Astrocyte (in vitro differentiated cells and primary cell): Measurements from ENCODE around the gene NCOR2. TPM values are rescaled to one million over a fixed set of nuclear protein-coding genes. Genes with fewer than 3 reads are reported as not detected.
A peak's percentile ranks its signal among the peaks of the same experiment; 100 is the strongest.

Source experiments
- DNase-seq: peaks from one replicate; pipeline ENCODE4 v3.0.0-alpha.2; 2010; ENCODE audit warnings: low read depth
- FAIRE-seq: peaks from 2 replicates; lab custom pipeline; 2011; peaks lifted over from hg19 to GRCh38; lab: Jason Lieb, UNC
- H2AFZ ChIP-seq: 2 replicates; pipeline ENCODE4 v1.6.0; 2012; ENCODE audit warnings: low read depth, low read length, inconsistent platforms
- H3K27ac ChIP-seq: 2 replicates; pipeline ENCODE4 v1.5.1; 2011; ENCODE audit warnings: low read depth, low read length, inconsistent platforms
- H3K27me3 ChIP-seq: 2 replicates; pipeline ENCODE4 v1.6.0; 2011; ENCODE audit warnings: low read length, inconsistent platforms; ENCODE audit not compliant: insufficient read depth
- H3K36me3 ChIP-seq: 2 replicates; pipeline ENCODE4 v1.5.1; 2011; ENCODE audit warnings: low read length, inconsistent platforms; ENCODE audit not compliant: insufficient read depth
- H3K4me1 ChIP-seq: 2 replicates; pipeline ENCODE4 v1.5.1; 2011; ENCODE audit warnings: low read length, inconsistent platforms; ENCODE audit not compliant: insufficient read depth
- H3K4me2 ChIP-seq: 2 replicates; pipeline ENCODE4 v1.6.0; 2012; ENCODE audit warnings: low read length, inconsistent platforms
- H3K4me3 ChIP-seq: 2 replicates; pipeline ENCODE4 v1.5.1; 2011; ENCODE audit warnings: low read depth, mild to moderate bottlenecking, low read length, inconsistent platforms; ENCODE audit not compliant: insufficient read depth
- H3K79me2 ChIP-seq: 2 replicates; pipeline ENCODE4 v1.6.0; 2012; ENCODE audit warnings: mild to moderate bottlenecking, low read length, inconsistent platforms; ENCODE audit not compliant: insufficient read depth
- H3K9ac ChIP-seq: 2 replicates; pipeline ENCODE4 v1.6.0; 2012; ENCODE audit warnings: mild to moderate bottlenecking, low read length, inconsistent platforms
- H3K9me3 ChIP-seq: 2 replicates; pipeline ENCODE4 v1.5.1; 2012; ENCODE audit warnings: low read depth, mild to moderate bottlenecking, low read length, inconsistent platforms; ENCODE audit not compliant: insufficient read depth
- H4K20me1 ChIP-seq: 2 replicates; pipeline ENCODE4 v1.6.0; 2012; ENCODE audit warnings: low read length, inconsistent platforms; ENCODE audit not compliant: insufficient read depth
- H3K27ac Mint-ChIP-seq: one replicate; pipeline ENCODE4 v1.8.0; 2021; ENCODE audit warnings: mild to moderate bottlenecking, mixed read lengths; ENCODE audit not compliant: unreplicated experiment
- H3K27me3 Mint-ChIP-seq: one replicate; pipeline ENCODE4 v1.8.0; 2021; ENCODE audit warnings: low read depth, mixed read lengths; ENCODE audit not compliant: unreplicated experiment
- H3K36me3 Mint-ChIP-seq: one replicate; pipeline ENCODE4 v1.8.0; 2021; ENCODE audit warnings: low read depth, mixed read lengths; ENCODE audit not compliant: unreplicated experiment
- H3K4me1 Mint-ChIP-seq: one replicate; pipeline ENCODE4 v1.8.0; 2021; ENCODE audit warnings: low read depth, mixed read lengths; ENCODE audit not compliant: unreplicated experiment
- H3K4me3 Mint-ChIP-seq: one replicate; pipeline ENCODE4 v1.8.0; 2021; ENCODE audit warnings: mild to moderate bottlenecking, moderate library complexity, mixed read lengths; ENCODE audit not compliant: unreplicated experiment
- H3K9me3 Mint-ChIP-seq: one replicate; pipeline ENCODE4 v1.8.0; 2021; ENCODE audit warnings: mild to moderate bottlenecking, mixed read lengths; ENCODE audit not compliant: unreplicated experiment
- CTCF ChIP-seq: IDR thresholded peaks from 2 replicates; pipeline ENCODE4 v1.5.1; 2011; ENCODE audit warnings: low read depth, mild to moderate bottlenecking, inconsistent platforms, low read length, moderate library complexity; ENCODE audit not compliant: insufficient read depth
- EZH2 ChIP-seq: IDR thresholded peaks from 2 replicates; pipeline ENCODE4 v1.6.1; 2012; ENCODE audit warnings: mild to moderate bottlenecking, low read length, inconsistent platforms; ENCODE audit not compliant: insufficient read depth
- total RNA-seq: library from RNA; stranded (reverse); gene quantifications from 2 replicates; pipeline ENCODE4 v1.2.1, GENCODE V29; 2021

The NCOR2 gene
- total RNA-seq, 1 donor from 2014 or later, result 425 TPM

GRCh38 chr12:124590447-124590846 lies 23.0 kb upstream of the NCOR2 start:
- Mint-ChIP-seq H3K4me3 (no peak overlapping the region), H3K4me1 (peaks cover 5% of the 10 kb centered on the region), H3K27me3 (peaks cover 4% of the 10 kb centered on the region), H3K36me3 (peaks cover 4% of the 10 kb centered on the region), H3K27ac (no peak overlapping the region), H3K9me3 (peaks cover 18% of the 10 kb centered on the region)
- Histone ChIP-seq H3K27ac (no peak overlapping the region), H4K20me1 (no peaks in the 10 kb centered on the region), H3K4me3 (no peak overlapping the region), H3K4me2 (no peak overlapping the region), H3K9me3 (peaks cover 11% of the 10 kb centered on the region), H3K4me1 (peaks cover 22% of the 10 kb centered on the region), H2AFZ (no peak overlapping the region), H3K27me3 (no peaks in the 10 kb centered on the region), H3K36me3 (no peaks in the 10 kb centered on the region), H3K9ac (no peak overlapping the region), H3K79me2 (no peaks in the 10 kb centered on the region)
- FAIRE-seq, result no peak
- TF ChIP-seq CTCF (no peak), EZH2 (no peak)
- no peak for DNase-seq

GRCh38 chr12:124588751-124589267 lies 21.4 kb upstream of the NCOR2 start:
- DNase-seq, result peak; percentile 81
- Mint-ChIP-seq H3K27ac (peak overlapping the region; percentile 84), H3K27me3 (peaks cover 1% of the 10 kb centered on the region), H3K9me3 (peaks cover 16% of the 10 kb centered on the region), H3K4me1 (peaks cover 5% of the 10 kb centered on the region), H3K36me3 (peaks cover 4% of the 10 kb centered on the region), H3K4me3 (no peak overlapping the region)
- Histone ChIP-seq H3K4me1 (peaks cover 22% of the 10 kb centered on the region), H3K9ac (peak overlapping the region; percentile 50), H3K4me3 (no peak overlapping the region), H3K36me3 (no peaks in the 10 kb centered on the region), H3K79me2 (no peaks in the 10 kb centered on the region), H3K27ac (peak overlapping the region; percentile 42), H3K9me3 (peaks cover 7% of the 10 kb centered on the region), H4K20me1 (no peaks in the 10 kb centered on the region), H3K4me2 (peak overlapping the region; percentile 79), H3K27me3 (no peaks in the 10 kb centered on the region), H2AFZ (peak overlapping the region; percentile 54)
- no peak for TF ChIP-seq CTCF
- TF ChIP-seq EZH2, result no peak
- FAIRE-seq, result peak; percentile 76

- Histone ChIP-seq H3K9ac (no peak overlapping the region), H2AFZ (no peak overlapping the region), H3K36me3 (no peaks in the 10 kb centered on the region), H3K9me3 (peaks cover under 1% of the 10 kb centered on the region), H3K4me3 (no peak overlapping the region), H3K27me3 (no peaks in the 10 kb centered on the region), H3K27ac (peak overlapping the region; percentile 42), H4K20me1 (no peaks in the 10 kb centered on the region), H3K4me2 (peak overlapping the region; percentile 79), H3K79me2 (no peaks in the 10 kb centered on the region), H3K4me1 (peaks cover 22% of the 10 kb centered on the region)
- no peak overlapping the region for H3K27ac Mint-ChIP-seq
- TF ChIP-seq CTCF (no peak), EZH2 (no peak)
- no peak for FAIRE-seq
- peaks cover 14% of the 10 kb centered on the region for H3K9me3 Mint-ChIP-seq
- no peak overlapping the region for H3K4me3 Mint-ChIP-seq
- H3K27me3 Mint-ChIP-seq, result peaks cover 1% of the 10 kb centered on the region
- H3K4me1 Mint-ChIP-seq, result peaks cover 5% of the 10 kb centered on the region
- no peak for DNase-seq
- H3K36me3 Mint-ChIP-seq, result peaks cover 4% of the 10 kb centered on the region
Measured at GRCh38 chr12:124588018-124588634, 20.7 kb upstream of the NCOR2 start.
